Karpas-422 (cell line): Measurements from ENCODE around the gene CAPZA2. TPM values are rescaled to one million over a fixed set of nuclear protein-coding genes. Genes with fewer than 3 reads are reported as not detected.

Experiments
- DNase-seq: peaks from one replicate; pipeline ENCODE4 v3.0.0-alpha.2; 2015
- H2AFZ ChIP-seq: fragments of 200-600 bp; sonication (generic); 2 replicates; pipeline ENCODE4 v1.6.1; 2014; ENCODE audit warnings: antibody characterized with exemption, low read length, mixed read lengths
- H3K27ac ChIP-seq: fragments of 200-600 bp; sonication (generic); 2 replicates; pipeline ENCODE4 v1.5.1; 2014; ENCODE audit warnings: mild to moderate bottlenecking, low read length, moderate library complexity
- H3K27me3 ChIP-seq: fragments of 200-600 bp; sonication (generic); 2 replicates; pipeline ENCODE4 v1.6.1; 2014; ENCODE audit warnings: low read length, mixed read lengths
- H3K36me3 ChIP-seq: fragments of 200-600 bp; sonication (generic); 2 replicates; pipeline ENCODE4 v1.6.1; 2014; ENCODE audit warnings: low read length, mixed read lengths; ENCODE audit not compliant: insufficient read depth
- H3K4me1 ChIP-seq: fragments of 200-600 bp; sonication (generic); 2 replicates; pipeline ENCODE4 v1.6.1; 2014; ENCODE audit warnings: mild to moderate bottlenecking, low read length, mixed read lengths
- H3K4me2 ChIP-seq: fragments of 200-600 bp; sonication (generic); 2 replicates; pipeline ENCODE4 v1.6.1; 2014; ENCODE audit warnings: low read length, low read depth, mild to moderate bottlenecking; ENCODE audit not compliant: poor library complexity, severe bottlenecking
- H3K4me3 ChIP-seq: fragments of 200-600 bp; sonication (generic); 2 replicates; pipeline ENCODE4 v1.5.1; 2014; ENCODE audit warnings: mild to moderate bottlenecking, antibody characterized with exemption, low read length, mixed read lengths
- H3K79me2 ChIP-seq: fragments of 200-600 bp; sonication (generic); 2 replicates; pipeline ENCODE4 v1.6.1; 2014; ENCODE audit warnings: mild to moderate bottlenecking, low read length, mixed read lengths
- H3K9ac ChIP-seq: fragments of 200-600 bp; sonication (generic); 2 replicates; pipeline ENCODE4 v1.6.0; 2014; ENCODE audit warnings: low read length
- H3K9me2 ChIP-seq: fragments of 200-600 bp; sonication (generic), shearing (Covaris generic); replicated peaks from 2 replicates; pipeline ENCODE4 v1.6.0; 2014; ENCODE audit warnings: mild to moderate bottlenecking, low read length, moderate library complexity; ENCODE audit not compliant: insufficient read depth
- H3K9me3 ChIP-seq: fragments of 300-700, 200-600 bp; sonication (generic); 2 replicates; pipeline ENCODE4 v1.6.1; 2014; ENCODE audit warnings: low read length, mixed read lengths
- H4K20me1 ChIP-seq: fragments of 200-600 bp; sonication (generic); 2 replicates; pipeline ENCODE4 v1.6.1; 2014; ENCODE audit warnings: mild to moderate bottlenecking, antibody characterized with exemption, low read length, low read depth; ENCODE audit not compliant: insufficient read depth
- total RNA-seq: library from RNA; depleted of rRNA; stranded (reverse); fragments of >200 nt; shearing (Covaris generic); gene quantifications from 2 replicates; pipeline ENCODE4 v1.2.3, GENCODE V29; 2014; ENCODE audit warnings: low replicate concordance

Gene CAPZA2
- total RNA-seq, 1 experiment from 2014 or later = 102 TPM

DNA sequence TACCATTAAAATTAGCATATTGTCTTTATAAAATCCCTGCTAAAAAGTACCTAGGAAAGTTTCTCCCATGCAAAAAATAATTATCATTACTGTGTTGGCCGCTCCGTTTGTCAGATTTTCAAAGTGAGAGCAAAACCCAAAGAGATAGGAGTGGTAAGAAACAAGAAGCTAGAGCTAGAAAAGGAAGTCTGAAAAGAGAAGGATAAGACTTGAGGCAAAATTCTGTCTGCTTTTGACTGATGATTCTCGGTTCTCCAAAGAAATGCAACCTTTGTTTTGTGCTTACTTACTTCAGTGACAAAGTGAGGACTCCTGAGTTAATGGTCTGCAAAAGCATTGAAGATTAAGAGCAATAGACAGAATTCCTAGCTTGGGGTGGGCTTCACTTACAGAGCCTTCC lies 33.3 kb upstream of the CAPZA2 start:
- Histone ChIP-seq H3K36me3 (no peaks in the 10 kb centered on the region), H2AFZ (no peak overlapping the region), H3K9me3 (no peaks in the 10 kb centered on the region), H3K4me2 (no peak overlapping the region), H3K4me3 (no peak overlapping the region), H3K9ac (no peak overlapping the region), H3K4me1 (no peaks in the 10 kb centered on the region), H3K27ac (no peak overlapping the region), H3K27me3 (no peaks in the 10 kb centered on the region), H4K20me1 (no peaks in the 10 kb centered on the region), H3K79me2 (no peaks in the 10 kb centered on the region), H3K9me2 (no peaks in the 10 kb centered on the region)
- no peak for DNase-seq

DNA sequence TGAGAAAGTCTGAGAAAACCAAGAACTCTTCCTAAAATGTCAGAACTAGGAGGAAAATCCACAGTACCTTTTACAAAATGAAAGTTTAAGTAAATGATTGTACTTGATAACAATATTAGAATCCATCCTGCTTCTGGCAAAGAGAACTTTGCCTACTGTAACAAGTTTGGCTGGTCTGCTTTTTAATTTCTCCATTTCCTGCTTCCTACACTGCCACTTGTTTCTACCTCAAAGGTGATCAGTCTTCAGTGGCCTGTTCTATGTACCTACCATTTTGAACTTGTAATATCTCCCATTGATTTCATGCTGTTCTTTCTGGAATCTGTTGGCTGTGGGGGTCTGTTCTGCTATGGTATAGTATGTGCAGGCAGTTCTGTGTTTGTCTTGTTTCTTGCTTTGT lies 32.9 kb upstream of the CAPZA2 start:
- no peaks in the 10 kb centered on the region for H3K36me3 ChIP-seq
- no peaks in the 10 kb centered on the region for H3K4me1 ChIP-seq
- no peaks in the 10 kb centered on the region for H3K9me3 ChIP-seq
- no peak overlapping the region for H3K9ac ChIP-seq
- DNase-seq = no peak
- H3K9me2 ChIP-seq = no peaks in the 10 kb centered on the region
- H3K79me2 ChIP-seq = no peaks in the 10 kb centered on the region
- H4K20me1 ChIP-seq = no peaks in the 10 kb centered on the region
- no peak overlapping the region for H3K4me2 ChIP-seq
- H3K27me3 ChIP-seq = no peaks in the 10 kb centered on the region
- no peak overlapping the region for H3K4me3 ChIP-seq
- no peak overlapping the region for H3K27ac ChIP-seq
- H2AFZ ChIP-seq = no peak overlapping the region

DNA sequence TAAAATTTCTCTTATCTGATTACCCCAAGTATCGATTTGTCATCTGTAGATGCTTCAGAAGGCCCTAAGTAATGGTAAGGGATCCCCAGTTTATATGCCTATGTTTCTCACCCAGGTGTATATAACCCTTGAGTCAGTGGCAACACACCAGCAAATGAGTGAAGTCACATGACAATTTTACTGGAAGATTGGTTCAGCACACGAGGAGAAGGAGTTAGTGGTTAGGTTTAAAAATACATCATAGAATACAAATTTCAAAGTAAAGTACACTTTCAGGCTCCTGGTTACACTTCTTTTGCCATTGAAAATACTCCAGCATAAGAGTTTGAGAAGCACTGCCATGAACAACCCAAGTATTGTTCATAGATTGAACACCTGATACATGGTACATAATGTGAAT lies 29.7 kb upstream of the CAPZA2 start:
- no peak for DNase-seq
- Histone ChIP-seq H3K4me3 (no peak overlapping the region), H3K9ac (no peak overlapping the region), H3K27me3 (no peaks in the 10 kb centered on the region), H3K79me2 (no peaks in the 10 kb centered on the region), H4K20me1 (no peaks in the 10 kb centered on the region), H3K4me1 (no peaks in the 10 kb centered on the region), H2AFZ (no peak overlapping the region), H3K9me3 (no peaks in the 10 kb centered on the region), H3K36me3 (no peaks in the 10 kb centered on the region), H3K4me2 (no peak overlapping the region), H3K27ac (no peak overlapping the region), H3K9me2 (no peaks in the 10 kb centered on the region)

DNA sequence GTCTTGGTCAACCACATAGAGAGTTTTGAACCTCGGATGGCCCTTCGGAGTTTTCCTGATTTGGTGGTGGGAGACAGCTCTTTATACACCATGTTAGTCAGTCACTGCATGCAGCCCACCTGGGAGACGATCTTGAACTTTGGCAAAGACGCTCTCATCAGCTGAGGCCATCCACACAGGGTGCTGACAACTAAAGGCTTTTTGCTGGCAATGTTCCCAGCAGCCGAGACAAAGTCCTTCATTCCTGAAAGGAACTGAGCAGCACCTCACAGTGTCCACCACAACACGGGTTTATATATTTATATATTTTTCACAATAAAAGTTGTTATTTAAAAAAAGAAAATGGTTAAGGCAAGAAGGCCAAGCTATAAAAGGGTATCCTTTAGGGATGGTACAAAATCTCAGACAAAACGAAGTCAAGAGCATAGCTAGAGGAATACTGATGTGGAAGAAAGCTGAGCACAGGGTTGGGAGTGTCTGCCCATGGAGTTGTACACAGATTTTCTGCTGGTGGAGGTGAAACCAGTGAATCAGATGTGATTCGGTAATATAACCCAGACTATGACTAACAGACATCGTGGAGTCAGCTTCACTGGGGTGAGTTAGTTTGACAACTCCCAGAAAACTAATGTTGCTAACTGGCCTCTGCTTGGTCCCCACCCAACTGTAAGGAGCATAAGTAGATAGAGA lies 27.4 kb upstream of the CAPZA2 start:
- Histone ChIP-seq H3K36me3 (no peaks in the 10 kb centered on the region), H3K9me2 (no peaks in the 10 kb centered on the region), H3K4me2 (no peak overlapping the region), H3K9ac (no peak overlapping the region), H3K27me3 (no peaks in the 10 kb centered on the region), H2AFZ (no peak overlapping the region), H3K27ac (no peak overlapping the region), H3K4me3 (no peak overlapping the region), H3K4me1 (no peaks in the 10 kb centered on the region), H3K79me2 (no peaks in the 10 kb centered on the region), H4K20me1 (no peaks in the 10 kb centered on the region), H3K9me3 (no peaks in the 10 kb centered on the region)
- DNase-seq = no peak

DNA sequence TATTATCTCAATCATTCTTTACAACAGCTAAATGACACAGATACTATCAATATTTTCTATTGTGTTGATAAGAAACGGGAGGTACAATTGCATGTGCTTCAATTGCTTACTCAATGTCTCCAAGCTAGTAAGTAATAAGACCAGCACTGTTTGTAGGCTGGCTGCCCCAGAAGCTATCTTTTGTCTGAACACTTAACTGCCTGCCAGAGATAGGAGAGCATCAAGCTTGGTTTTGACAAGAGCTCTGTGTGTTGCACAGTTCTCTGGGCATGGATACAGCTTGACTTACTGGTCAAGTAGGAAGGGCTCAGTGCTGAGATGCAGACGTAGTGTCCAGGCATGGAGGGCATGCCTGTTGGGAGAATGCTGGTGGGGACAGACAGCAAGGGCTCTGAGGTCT lies 26.3 kb upstream of the CAPZA2 start:
- Histone ChIP-seq H3K4me2 (no peak overlapping the region), H2AFZ (no peak overlapping the region), H3K27ac (no peak overlapping the region), H3K79me2 (no peaks in the 10 kb centered on the region), H3K9me2 (no peaks in the 10 kb centered on the region), H3K4me1 (no peaks in the 10 kb centered on the region), H3K27me3 (no peaks in the 10 kb centered on the region), H4K20me1 (no peaks in the 10 kb centered on the region), H3K9ac (no peak overlapping the region), H3K36me3 (no peaks in the 10 kb centered on the region), H3K9me3 (no peaks in the 10 kb centered on the region), H3K4me3 (no peak overlapping the region)
- DNase-seq = no peak

DNA sequence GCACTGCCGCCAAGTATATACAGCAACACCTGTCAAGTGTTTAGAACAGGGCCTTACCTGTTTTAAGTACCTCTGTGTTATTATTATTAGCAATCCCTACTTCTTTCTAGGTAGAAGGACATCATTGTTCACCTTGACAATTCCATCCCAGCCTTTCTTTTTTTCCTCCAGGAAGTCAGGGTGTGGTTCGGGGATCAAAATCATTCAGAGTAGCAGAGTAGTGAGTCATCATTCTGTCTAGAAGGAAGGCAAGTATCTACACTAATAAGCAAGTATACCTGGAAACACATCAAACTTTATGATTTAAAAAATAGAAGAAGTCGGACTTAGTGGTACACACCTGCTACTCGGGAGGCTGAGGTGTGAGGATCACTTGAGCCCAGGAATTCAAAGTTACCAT lies 25.5 kb upstream of the CAPZA2 start:
- H3K27me3 ChIP-seq = no peaks in the 10 kb centered on the region
- no peak overlapping the region for H3K9ac ChIP-seq
- DNase-seq = no peak
- no peaks in the 10 kb centered on the region for H3K36me3 ChIP-seq
- H3K27ac ChIP-seq = no peak overlapping the region
- H3K79me2 ChIP-seq = no peaks in the 10 kb centered on the region
- no peak overlapping the region for H2AFZ ChIP-seq
- no peak overlapping the region for H3K4me3 ChIP-seq
- H3K9me3 ChIP-seq = no peaks in the 10 kb centered on the region
- peaks cover 2% of the 10 kb centered on the region for H3K4me1 ChIP-seq
- H3K9me2 ChIP-seq = no peaks in the 10 kb centered on the region
- no peaks in the 10 kb centered on the region for H4K20me1 ChIP-seq
- no peak overlapping the region for H3K4me2 ChIP-seq

DNA sequence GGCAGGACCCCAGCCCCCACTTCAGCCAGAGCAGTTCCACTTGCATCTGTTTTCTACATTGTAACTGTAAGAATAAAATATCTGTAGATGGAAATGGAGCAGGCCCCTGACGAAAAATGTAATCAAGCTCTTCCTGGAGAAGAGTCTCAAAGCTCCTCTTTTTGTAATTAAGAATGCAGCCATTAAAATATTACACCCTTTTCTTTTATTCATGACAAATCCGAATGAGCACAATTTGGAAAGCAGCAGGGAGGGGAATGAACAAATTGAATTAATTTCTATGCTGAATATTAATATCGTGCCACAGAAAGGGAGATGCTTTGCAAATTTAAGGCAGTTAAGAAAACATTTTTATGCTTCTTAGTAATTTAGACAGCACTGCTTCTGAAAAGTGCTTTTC lies 24.8 kb upstream of the CAPZA2 start:
- no peaks in the 10 kb centered on the region for H3K79me2 ChIP-seq
- H3K9ac ChIP-seq = no peak overlapping the region
- no peak overlapping the region for H3K4me2 ChIP-seq
- H3K36me3 ChIP-seq = no peaks in the 10 kb centered on the region
- no peak overlapping the region for H3K4me3 ChIP-seq
- no peaks in the 10 kb centered on the region for H3K9me3 ChIP-seq
- peaks cover 8% of the 10 kb centered on the region for H3K4me1 ChIP-seq
- no peak overlapping the region for H3K27ac ChIP-seq
- H2AFZ ChIP-seq = no peak overlapping the region
- H4K20me1 ChIP-seq = no peaks in the 10 kb centered on the region
- DNase-seq = no peak
- H3K27me3 ChIP-seq = no peaks in the 10 kb centered on the region
- no peaks in the 10 kb centered on the region for H3K9me2 ChIP-seq

DNA sequence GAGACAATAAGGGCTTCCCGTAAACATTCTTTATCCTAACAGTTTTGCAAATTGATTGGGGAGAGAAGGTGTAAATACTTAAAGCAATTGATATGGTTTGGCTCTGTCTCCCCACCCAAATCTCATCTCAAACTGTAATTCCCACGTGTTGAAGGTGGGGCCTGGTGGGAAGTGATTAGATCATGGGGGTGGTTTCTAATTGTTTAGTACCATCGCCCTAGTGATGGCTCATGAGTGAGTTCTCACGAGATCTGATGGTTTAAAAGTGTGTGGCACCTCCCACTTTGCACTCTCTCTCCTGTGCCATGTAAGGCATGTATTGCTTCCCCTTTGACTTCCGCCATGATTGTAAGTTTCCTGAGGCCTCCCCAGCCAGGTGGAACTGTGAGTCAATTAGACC lies 22.1 kb upstream of the CAPZA2 start:
- Histone ChIP-seq H3K9ac (no peak overlapping the region), H3K27ac (no peak overlapping the region), H3K27me3 (no peaks in the 10 kb centered on the region), H3K4me3 (no peak overlapping the region), H4K20me1 (no peaks in the 10 kb centered on the region), H3K9me3 (no peaks in the 10 kb centered on the region), H3K4me1 (peaks cover 13% of the 10 kb centered on the region), H3K4me2 (no peak overlapping the region), H3K79me2 (no peaks in the 10 kb centered on the region), H3K36me3 (no peaks in the 10 kb centered on the region), H3K9me2 (no peaks in the 10 kb centered on the region), H2AFZ (no peak overlapping the region)
- DNase-seq = no peak

DNA sequence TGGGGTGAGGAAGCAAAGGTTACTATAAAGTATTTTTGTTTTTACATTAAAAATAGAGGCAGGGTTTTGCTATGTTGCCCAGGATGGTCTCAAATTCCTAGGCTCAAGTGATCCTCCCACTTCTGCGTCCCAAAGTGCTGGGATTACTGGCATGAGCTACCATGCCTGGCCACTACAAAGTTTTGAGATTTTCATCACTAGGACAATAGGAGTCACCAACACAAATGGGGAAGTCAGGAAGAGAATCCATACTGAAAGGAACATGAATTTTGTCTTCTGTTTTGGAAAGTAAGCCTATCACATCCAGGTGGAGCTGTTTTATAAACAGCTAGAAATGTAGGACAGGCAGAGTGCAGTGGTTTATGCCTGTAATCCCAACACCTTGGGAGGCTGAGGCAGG lies 20.0 kb upstream of the CAPZA2 start:
- Histone ChIP-seq H2AFZ (no peak overlapping the region), H3K36me3 (no peaks in the 10 kb centered on the region), H4K20me1 (no peaks in the 10 kb centered on the region), H3K4me1 (peaks cover 13% of the 10 kb centered on the region), H3K9me2 (no peaks in the 10 kb centered on the region), H3K9ac (no peak overlapping the region), H3K27me3 (no peaks in the 10 kb centered on the region), H3K79me2 (no peaks in the 10 kb centered on the region), H3K4me3 (no peak overlapping the region), H3K4me2 (no peak overlapping the region), H3K9me3 (no peaks in the 10 kb centered on the region), H3K27ac (no peak overlapping the region)
- DNase-seq = no peak
